DOHH2 (cell line): ENCODE measurements around the gene COL25A1.

ENCODE experiments used
- CTCF ChIP-seq: fragments of 200-600 bp; sonication (generic); IDR thresholded peaks from one replicate; pipeline ENCODE4 v1.5.1; 2014; ENCODE audit warnings: antibody characterized with exemption, mild to moderate bottlenecking, low read depth, low read length; ENCODE audit not compliant: poor library complexity, severe bottlenecking
- EZH2phosphoT487 ChIP-seq: fragments of 200-600 bp; sonication (generic); IDR thresholded peaks from 2 replicates; pipeline ENCODE4 v1.6.1; 2017; ENCODE audit warnings: borderline replicate concordance, mild to moderate bottlenecking, antibody characterized with exemption, low read length, moderate library complexity, mixed read lengths

- TF ChIP-seq CTCF (no peak), EZH2phosphoT487 (no peak)
Measured at GRCh38 chr4:109079201-109079600, 223.3 kb downstream of the COL25A1 start.
